AG04450 (cell line): ENCODE data around the gene ARHGAP22. TPM values are rescaled to one million over a fixed set of nuclear protein-coding genes. Genes with fewer than 3 reads are reported as not detected.

Experiments used
- CTCF ChIA-PET: fragments of 300-600, 350-600 bp; formaldehyde crosslinking; extraction: SDS; loops from one replicate; lab custom pipeline; 2022; ENCODE audit warnings: antibody characterized with exemption, inconsistent platforms; lab: Charles Lee
- POLR2A ChIA-PET: fragments of 350-600 bp; formaldehyde crosslinking; extraction: SDS; loops from one replicate; lab custom pipeline; 2021; ENCODE audit warnings: antibody characterized with exemption, inconsistent platforms; lab: Yijun Ruan, JAX
- DNase-seq: peaks from one replicate; pipeline ENCODE4 v3.0.0-alpha.2; 2011; ENCODE audit warnings: low read depth, low spot score
- H3K27ac ChIP-seq: one replicate; pipeline ENCODE4 v1.5.1; 2012; ENCODE audit warnings: low read depth, low read length, control low read depth
- H3K27me3 ChIP-seq: one replicate; pipeline ENCODE4 v1.6.0; 2012; ENCODE audit warnings: low read length; ENCODE audit not compliant: control insufficient read depth, insufficient read depth
- H3K4me3 ChIP-seq: 2 replicates; pipeline ENCODE4 v1.5.1; 2011; ENCODE audit warnings: mild to moderate bottlenecking, low read depth, low read length, control low read depth
- H3K9me3 ChIP-seq: 2 replicates; pipeline ENCODE4 v1.5.1; 2012; ENCODE audit warnings: low read length; ENCODE audit not compliant: control insufficient read depth, insufficient read depth
- CTCF ChIP-seq: IDR thresholded peaks from 2 replicates; pipeline ENCODE4 v1.5.1; 2011; ENCODE audit warnings: low read depth, low read length, control low read depth, inconsistent platforms
- polyA plus RNA-seq: library from polyadenylated mRNA; depleted of rRNA; stranded (reverse); fragments of >200 nt; gene quantifications from 2 replicates; pipeline ENCODE4 v1.2.3, GENCODE V29; 2011

ARHGAP22 gene
- polyA plus RNA-seq, 1 experiment = 8.2 TPM

DNA sequence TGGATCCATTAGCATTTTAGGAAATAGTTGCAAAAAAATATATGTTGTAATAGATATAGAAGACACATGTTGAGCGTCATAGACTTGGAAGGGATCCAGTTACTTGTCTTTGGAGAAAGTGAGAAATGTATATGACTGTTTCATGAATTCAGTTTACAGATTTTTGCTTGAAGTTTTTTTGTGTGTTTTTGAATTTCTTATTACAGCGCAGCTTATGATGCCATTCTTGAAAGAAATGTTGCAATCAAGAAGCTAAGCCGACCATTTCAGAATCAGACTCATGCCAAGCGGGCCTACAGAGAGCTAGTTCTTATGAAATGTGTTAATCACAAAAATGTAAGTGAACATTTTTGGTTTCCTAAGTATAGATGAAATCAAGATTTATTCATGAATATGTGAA, 200.2 kb downstream of the ARHGAP22 start:
- ChIA-PET CTCF (interaction anchor here (0.8 to 3.0 kb wide), 2 partner anchors 9 to 251 kb away, joined by 4 to 12 read pairs; no protein-coding TSS in a partner anchor), POLR2A (interaction anchor here (0.7 kb wide), 1 partner anchor 11 kb away, joined by 4 read pairs; no protein-coding TSS in a partner anchor)
- Histone ChIP-seq H3K27ac (no peak overlapping the region), H3K9me3 (no peaks in the 10 kb centered on the region), H3K4me3 (no peak overlapping the region), H3K27me3 (no peaks in the 10 kb centered on the region)
- no peak for DNase-seq
- TF ChIP-seq CTCF = no peak

- TF ChIP-seq CTCF = no peak
- DNase-seq = no peak
- Histone ChIP-seq H3K27me3 (no peaks in the 10 kb centered on the region), H3K9me3 (no peaks in the 10 kb centered on the region), H3K4me3 (no peak overlapping the region), H3K27ac (no peak overlapping the region)
- ChIA-PET CTCF (no interaction called here), POLR2A (no interaction called here)
Measured at GRCh38 chr10:48400850-48401220, 204.0 kb downstream of the ARHGAP22 start.

GRCh38 chr10:48400129-48400849, 204.6 kb downstream of the ARHGAP22 start:
- Histone ChIP-seq H3K9me3 (no peaks in the 10 kb centered on the region), H3K27ac (no peak overlapping the region), H3K27me3 (no peaks in the 10 kb centered on the region), H3K4me3 (no peak overlapping the region)
- DNase-seq = no peak
- ChIA-PET CTCF (interaction anchor here (1.2 to 2.8 kb wide), 4 partner anchors 15 to 256 kb away, joined by 3 to 16 read pairs (median 4); no protein-coding TSS in a partner anchor), POLR2A (no interaction called here)
- TF ChIP-seq CTCF = 0 out of 2 replicates have a peak, but pooled peaks have one; percentile 5

- Histone ChIP-seq H3K27ac (no peak overlapping the region), H3K9me3 (no peaks in the 10 kb centered on the region), H3K27me3 (no peaks in the 10 kb centered on the region), H3K4me3 (no peak overlapping the region)
- no peak for TF ChIP-seq CTCF
- ChIA-PET CTCF (interaction anchor here (1.2 to 2.8 kb wide), 4 partner anchors 14 to 257 kb away, joined by 3 to 16 read pairs (median 4); no protein-coding TSS in a partner anchor), POLR2A (no interaction called here)
- no peak for DNase-seq
Measured at GRCh38 chr10:48399551-48399950, 205.3 kb downstream of the ARHGAP22 start.

DNA sequence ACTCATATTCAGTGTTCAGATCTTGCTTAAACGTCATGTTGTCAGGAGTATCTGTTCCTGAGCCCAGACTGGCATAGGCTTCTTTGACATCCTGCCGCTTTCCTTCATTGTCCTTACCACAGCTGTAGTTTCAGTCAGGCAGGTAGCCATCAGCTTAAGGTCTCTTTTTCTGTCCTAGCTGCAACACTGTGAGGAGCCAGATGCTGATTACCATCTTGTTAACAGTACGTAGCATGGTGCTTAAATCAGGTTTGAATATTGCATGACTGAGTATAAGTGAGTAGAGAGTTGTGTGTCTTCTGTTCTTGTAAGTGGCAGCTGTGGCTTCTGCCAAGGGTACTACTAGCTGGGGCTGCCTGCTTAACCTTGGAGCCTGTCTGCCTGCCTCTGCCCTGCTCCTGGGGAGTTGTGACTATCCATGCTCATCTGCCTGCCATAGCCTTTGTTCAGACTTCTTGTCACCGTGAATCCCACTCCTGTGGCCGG, 205.8 kb downstream of the ARHGAP22 start:
- Histone ChIP-seq H3K9me3 (no peaks in the 10 kb centered on the region), H3K27me3 (no peaks in the 10 kb centered on the region), H3K4me3 (no peak overlapping the region), H3K27ac (no peak overlapping the region)
- POLR2A ChIA-PET = no interaction called here
- CTCF ChIA-PET = interaction anchor here (1.2 to 2.8 kb wide), 4 partner anchors 14 to 257 kb away, joined by 3 to 16 read pairs (median 4); no protein-coding TSS in a partner anchor
- DNase-seq = no peak
- TF ChIP-seq CTCF = no peak
